Gastroesophageal sphincter (tissue), 3 donors: ENCODE data around the gene ISM1.

ENCODE experiments used
- CTCF ChIP-seq, 4 experiments: fragments of 200-600 bp in 2 of 4; fragments of 450-650 bp in 2 of 4; sonication (generic) in 1 of 4; IDR thresholded peaks; one replicate each; pipeline ENCODE4 v1.5.1; 2017 to 2019; ENCODE audit warnings: antibody characterized with exemption in 4 of 4, mild to moderate bottlenecking in 2 of 4, moderate library complexity in 2 of 4
- EP300 ChIP-seq: sonication (generic); formaldehyde crosslinking; IDR thresholded peaks from one replicate; pipeline ENCODE4 v1.6.1; 2017; ENCODE audit warnings: antibody characterized with exemption, mild to moderate bottlenecking
- POLR2A ChIP-seq, 2 donors: fragments of 450-650 bp; IDR thresholded peaks; one replicate each; pipeline ENCODE4 v1.6.1; 2017; ENCODE audit warnings: antibody characterized with exemption in 2 of 2, mild to moderate bottlenecking in 2 of 2, moderate library complexity in 1 of 2
- POLR2AphosphoS5 ChIP-seq: sonication (generic); formaldehyde crosslinking; IDR thresholded peaks from one replicate; pipeline ENCODE4 v1.6.1; 2017; ENCODE audit warnings: antibody characterized with exemption

GRCh38 chr20:13261460-13262301 lies 40.6 kb downstream of the ISM1 start:
- TF ChIP-seq EP300 (no peak), POLR2A (IDR thresholded peaks at IDR 0.05) (no peak), CTCF (IDR thresholded peaks at IDR 0.05) (peak in 3 of 4 experiments; percentile 47 to 58 (median 51)), POLR2AphosphoS5 (no peak)
